Breast epithelium (tissue), 4 donors: ENCODE results near the gene GRIK4. TPM values are rescaled to one million over a fixed set of nuclear protein-coding genes. Genes with fewer than 3 reads are reported as not detected.

Experiments used
- DNase-seq, 2 donors: peaks; one replicate each; pipeline ENCODE4 v3.0.0-alpha.2; 2019; ENCODE audit warnings: low spot score in 2 of 2
- H3K27ac ChIP-seq, 2 donors: fragments of 200-600 bp; sonication (generic) in 1 of 2; one replicate each; pipeline ENCODE4 v1.5.1; 2016 to 2019; ENCODE audit warnings: mild to moderate bottlenecking in 1 of 2
- H3K27me3 ChIP-seq, 2 donors: fragments of 200-600 bp; sonication (generic) in 1 of 2; one replicate each; pipeline versions ENCODE4 v1.5.1 to v1.6.0; 2017 to 2019; ENCODE audit warnings: control low read depth in 1 of 2, mild to moderate bottlenecking in 1 of 2
- H3K36me3 ChIP-seq: fragments of 200-600 bp; one replicate; pipeline ENCODE4 v1.5.1; 2019
- H3K4me1 ChIP-seq, 2 donors: fragments of 200-600 bp; sonication (generic); one replicate each; pipeline ENCODE4 v1.5.1; 2016 to 2019; ENCODE audit warnings: control low read depth in 1 of 2
- H3K4me3 ChIP-seq, 3 donors: fragments of 200-600 bp; sonication (generic); 1 replicate in 2 of 3; 2 replicates in 1 of 3; pipeline ENCODE4 v1.5.1; 2016 to 2019; ENCODE audit warnings: mild to moderate bottlenecking in 3 of 3, moderate library complexity in 2 of 3
- H3K9me3 ChIP-seq, 2 donors: fragments of 200-600 bp; sonication (generic) in 1 of 2; one replicate each; pipeline ENCODE4 v1.5.1; 2016 to 2019; ENCODE audit warnings: control low read depth in 1 of 2
- CTCF ChIP-seq, 3 donors: fragments of 450-650 bp; IDR thresholded peaks; one replicate each; pipeline ENCODE4 v1.5.1; 2016 to 2017; ENCODE audit warnings: antibody characterized with exemption in 3 of 3, mild to moderate bottlenecking in 3 of 3, moderate library complexity in 3 of 3
- POLR2A ChIP-seq: fragments of 450-650 bp; IDR thresholded peaks from one replicate; pipeline ENCODE4 v1.6.1; 2016; ENCODE audit warnings: antibody characterized with exemption, mild to moderate bottlenecking, moderate library complexity
- POLR2AphosphoS5 ChIP-seq, 3 donors: sonication (generic); formaldehyde crosslinking; IDR thresholded peaks; one replicate each; pipeline ENCODE4 v1.6.1; 2017; ENCODE audit warnings: antibody characterized with exemption in 3 of 3
- intact Hi-C: fragments of 100-400 bp; cut with DNase I; formaldehyde crosslinking; loops from one replicate; pipeline ENCODE4 v1.15.1; 2023; ENCODE audit warnings: low total_unique reads
- total RNA-seq, 3 donors: library from RNA; depleted of rRNA; stranded (reverse); fragments of >200 nt; gene quantifications; one replicate each; pipeline ENCODE4 v1.1.0, GENCODE V29; 2016

GRIK4 gene
- total RNA-seq, 3 donors from 2014 or later = 0.29 to 0.66 TPM; not detected in 1

- Histone ChIP-seq H3K27ac (no peak overlapping the region), H3K27me3 (no peaks in the 10 kb centered on the region), H3K4me1 (peaks cover 0 to 6% of the 10 kb centered on the region in 2 donors), H3K4me3 (no peak overlapping the region), H3K36me3 (no peaks in the 10 kb centered on the region), H3K9me3 (peaks cover 12 to 21% of the 10 kb centered on the region in 2 donors)
- intact Hi-C loops = no loop called here
- TF ChIP-seq POLR2AphosphoS5 (IDR thresholded peaks at IDR 0.05) (no peak), CTCF (IDR thresholded peaks at IDR 0.05) (no peak), POLR2A (no peak)
- no peak for DNase-seq
These were observed 194.7 kb downstream of the GRIK4 start for GRCh38 chr11:120706257-120706656.

GRCh38 chr11:120707098-120707497 lies 195.6 kb downstream of the GRIK4 start:
- intact Hi-C loops = no loop called here
- H3K27ac ChIP-seq = no peak overlapping the region
- H3K36me3 ChIP-seq = no peaks in the 10 kb centered on the region
- no peak for TF ChIP-seq POLR2A
- no peak for TF ChIP-seq CTCF (IDR thresholded peaks at IDR 0.05)
- no peak for TF ChIP-seq POLR2AphosphoS5 (IDR thresholded peaks at IDR 0.05)
- no peak overlapping the region for H3K4me3 ChIP-seq
- H3K27me3 ChIP-seq = no peaks in the 10 kb centered on the region
- no peak for DNase-seq
- H3K4me1 ChIP-seq = peaks cover 0 to 6% of the 10 kb centered on the region in 2 donors
- peaks cover 12 to 21% of the 10 kb centered on the region in 2 donors for H3K9me3 ChIP-seq

GRCh38 chr11:120707663-120708062 lies 196.1 kb downstream of the GRIK4 start:
- Histone ChIP-seq H3K4me1 (peaks cover 0 to 6% of the 10 kb centered on the region in 2 donors), H3K36me3 (no peaks in the 10 kb centered on the region), H3K4me3 (no peak overlapping the region), H3K27ac (no peak overlapping the region), H3K27me3 (no peaks in the 10 kb centered on the region), H3K9me3 (peaks cover 12 to 21% of the 10 kb centered on the region in 2 donors)
- no peak for TF ChIP-seq CTCF (IDR thresholded peaks at IDR 0.05)
- DNase-seq = no peak
- intact Hi-C loops = no loop called here

GRCh38 chr11:120708511-120709183 lies 197.1 kb downstream of the GRIK4 start:
- H3K9me3 ChIP-seq = peaks cover 12 to 21% of the 10 kb centered on the region in 2 donors
- H3K4me3 ChIP-seq = no peak overlapping the region
- no peak for DNase-seq
- intact Hi-C loops = no loop called here
- H3K36me3 ChIP-seq = no peaks in the 10 kb centered on the region
- TF ChIP-seq POLR2AphosphoS5 (IDR thresholded peaks at IDR 0.05) (no peak), CTCF (IDR thresholded peaks at IDR 0.05) (no peak)
- no peak overlapping the region for H3K27ac ChIP-seq
- no peaks in the 10 kb centered on the region for H3K27me3 ChIP-seq
- peaks cover 0 to 6% of the 10 kb centered on the region in 2 donors for H3K4me1 ChIP-seq

GRCh38 chr11:120709808-120710207 lies 198.3 kb downstream of the GRIK4 start:
- peaks cover 12 to 17% of the 10 kb centered on the region in 2 donors for H3K9me3 ChIP-seq
- DNase-seq = no peak
- intact Hi-C loops = no loop called here
- H3K36me3 ChIP-seq = no peaks in the 10 kb centered on the region
- no peaks in the 10 kb centered on the region for H3K27me3 ChIP-seq
- peaks cover 0 to 6% of the 10 kb centered on the region in 2 donors for H3K4me1 ChIP-seq
- peak overlapping the region; percentile 25 to 29 for H3K27ac ChIP-seq
- TF ChIP-seq POLR2A (no peak), CTCF (IDR thresholded peaks at IDR 0.05) (no peak), POLR2AphosphoS5 (IDR thresholded peaks at IDR 0.05) (no peak)
- H3K4me3 ChIP-seq = no peak overlapping the region
